ENCODE data around the gene SPNS3. TPM values are rescaled to one million over a fixed set of nuclear protein-coding genes. Genes with fewer than 3 reads are reported as not detected.

SPNS3 gene
- total and polyA plus RNA-seq, 2 donors (not counting 3 experiments of a cell fraction or from before 2014, with no cell fraction given): 0.18 to 0.66 TPM

- no peaks in the 10 kb centered on the region for H4K20me1 ChIP-seq (replicated peaks; ENCODE audit: control insufficient read depth, extremely low read depth, insufficient read depth, low read length)
- H3K36me3 ChIP-seq (ENCODE audit: control insufficient read depth in 2 of 2, extremely low read depth in 1 of 2, insufficient read depth in 2 of 2, low read length in 2 of 2): no peaks in the 10 kb centered on the region
- ChIA-PET CTCF (no interaction called here), POLR2A (no interaction called here)
- no peaks in the 10 kb centered on the region for H3K79me2 ChIP-seq (ENCODE audit: control insufficient read depth, insufficient read depth, low read length)
- no peaks in the 10 kb centered on the region for H3K9me1 ChIP-seq (replicated peaks; ENCODE audit: control insufficient read depth, extremely low read depth, insufficient read depth, low read length)
- BruUV-seq (replicated peaks): no TSS peak
- no peaks in the 10 kb centered on the region for H3K27me3 ChIP-seq (ENCODE audit: control insufficient read depth in 2 of 2, insufficient read depth in 2 of 2, low read length in 2 of 2)
- H2AFZ ChIP-seq (ENCODE audit: low read depth, low read length): no peak overlapping the region
- DNase-seq (ENCODE audit: low read depth, low spot score) (no peak), FAIRE-seq (no peak)
- dilution Hi-C loops (cut with MboI; ENCODE audit: extremely low pct_ligation_motif_present, low sequenced_read_pairs): no loop called here
- TF ChIP-seq MYC (IDR thresholded peaks at IDR 0.05; ENCODE audit: low read depth, low read length): no peak
- TF ChIP-seq FOS (IDR thresholded peaks at IDR 0.05; ENCODE audit: borderline replicate concordance, insufficient read depth, low read length): no peak
- no peak for TF ChIP-seq EZH2 (IDR thresholded peaks at IDR 0.05; ENCODE audit: borderline replicate concordance, low read depth, low read length, severe bottlenecking)
- no peak for TF ChIP-seq CTCF (IDR thresholded peaks at IDR 0.05; ENCODE audit: extremely low read depth in 1 of 2, insufficient read depth in 1 of 2, low read depth in 1 of 2, low read length in 2 of 2)
- no peak for TF ChIP-seq POLR2AphosphoS5 (IDR thresholded peaks at IDR 0.05; ENCODE audit: insufficient read depth, low read depth, low read length)
- no peak for TF ChIP-seq JUN (IDR thresholded peaks at IDR 0.05; ENCODE audit: borderline replicate concordance, insufficient read depth, insufficient read length, low read depth)
- TF ChIP-seq MAX (IDR thresholded peaks at IDR 0.05; ENCODE audit: insufficient read depth, insufficient read length): no peak
- no peak for TF ChIP-seq POLR2A (IDR thresholded peaks at IDR 0.05; ENCODE audit: low read depth, low read length)
- no peak for TF ChIP-seq GATA2 (IDR thresholded peaks at IDR 0.05; ENCODE audit: insufficient read depth, insufficient read length, low read depth, low read length)
- no peak overlapping the region for H3K9ac ChIP-seq (replicated peaks; ENCODE audit: extremely low read depth, insufficient read depth, low read length)
- no peak overlapping the region for H3K4me2 ChIP-seq (ENCODE audit: insufficient read depth, low read length)
- no peaks in the 10 kb centered on the region for H3K9me3 ChIP-seq (replicated peaks; ENCODE audit: control insufficient read depth, insufficient read depth, low read length)
- no peak overlapping the region for H3K27ac ChIP-seq (ENCODE audit: insufficient read depth, low read depth, low read length)
- no peaks in the 10 kb centered on the region for H3K4me1 ChIP-seq (ENCODE audit: control insufficient read depth, extremely low read depth, insufficient read depth, low read length)
- intact Hi-C loops (cut with micrococcal nuclease): no loop called here
- no peak overlapping the region for H3K4me3 ChIP-seq (replicated peaks in 1 of 3; ENCODE audit: insufficient read depth in 1 of 3, low read depth in 1 of 3, low read length in 3 of 3)
These were observed 35.9 kb upstream of the SPNS3 start for GRCh38 chr17:4397840-4398239.

All from endothelial cell of umbilical vein (primary cell).